ENCODE measurements around the gene TFPI2.
"Not testable (repeated sequence)": the region's sequence is repeated elsewhere in the genome, so short reads cannot be mapped to it uniquely, and the experiment has no call there.

Gene TFPI2, protein sequence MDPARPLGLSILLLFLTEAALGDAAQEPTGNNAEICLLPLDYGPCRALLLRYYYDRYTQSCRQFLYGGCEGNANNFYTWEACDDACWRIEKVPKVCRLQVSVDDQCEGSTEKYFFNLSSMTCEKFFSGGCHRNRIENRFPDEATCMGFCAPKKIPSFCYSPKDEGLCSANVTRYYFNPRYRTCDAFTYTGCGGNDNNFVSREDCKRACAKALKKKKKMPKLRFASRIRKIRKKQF

GRCh38 chr7:93890464-93891068, at the start of gene TFPI2:
TSS of gene TFPI2 (minus strand) at chr7:93890753. CDS start at chr7:93890678, 75 bp downstream.
- peak; percentile 63 for DNase-seq (ENCODE audit: low spot score)

DNA sequence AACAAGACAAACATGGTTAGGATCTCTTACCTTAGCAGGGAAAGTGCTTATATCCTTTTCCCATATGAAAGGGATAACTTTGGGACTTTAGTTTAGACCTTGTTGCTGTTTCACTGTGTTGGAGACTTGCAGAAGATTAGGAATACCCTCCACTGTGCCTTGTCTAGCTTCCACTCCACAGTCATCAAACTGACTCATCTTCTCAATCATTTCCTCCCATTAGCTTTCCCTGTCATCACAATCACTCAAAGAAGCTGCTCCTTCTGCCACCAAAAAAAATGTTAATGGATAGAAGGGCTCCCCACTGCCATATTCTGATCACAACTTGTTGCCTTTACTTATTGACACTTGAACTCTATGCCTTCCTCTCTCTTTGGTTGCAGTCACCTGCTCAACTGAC, 47.7 kb upstream of the TFPI2 start:
- DNase-seq (ENCODE audit: low spot score), result no peak

- no peak for DNase-seq (ENCODE audit: low spot score)
Observed at GRCh38 chr7:93937818-93938217, 47.3 kb upstream of the TFPI2 start.

GRCh38 chr7:93935102-93935501, 44.5 kb upstream of the TFPI2 start:
- no peak for DNase-seq (ENCODE audit: low spot score)

- DNase-seq (ENCODE audit: low spot score), result no peak
Observed at GRCh38 chr7:93933156-93933555, 42.6 kb upstream of the TFPI2 start.

DNA sequence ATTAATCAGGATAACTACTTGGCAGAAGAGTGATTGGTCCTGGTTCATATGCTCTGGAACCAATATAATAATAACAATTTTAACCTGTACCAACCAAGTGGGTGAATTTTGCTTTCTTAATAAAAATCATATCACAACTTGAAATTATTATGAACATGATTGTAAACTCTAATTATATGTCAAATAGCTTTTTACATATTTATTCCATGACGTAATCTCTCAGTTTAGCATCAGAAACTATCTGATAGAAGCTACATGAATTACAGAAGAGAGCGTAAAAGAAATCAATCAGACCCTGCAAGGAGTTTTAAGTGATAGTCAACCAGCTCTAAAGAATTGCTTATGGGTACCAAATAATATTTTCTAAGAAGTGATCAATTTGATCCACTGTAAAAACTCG, 41.1 kb upstream of the TFPI2 start:
- DNase-seq (ENCODE audit: low spot score), result no peak

DNA sequence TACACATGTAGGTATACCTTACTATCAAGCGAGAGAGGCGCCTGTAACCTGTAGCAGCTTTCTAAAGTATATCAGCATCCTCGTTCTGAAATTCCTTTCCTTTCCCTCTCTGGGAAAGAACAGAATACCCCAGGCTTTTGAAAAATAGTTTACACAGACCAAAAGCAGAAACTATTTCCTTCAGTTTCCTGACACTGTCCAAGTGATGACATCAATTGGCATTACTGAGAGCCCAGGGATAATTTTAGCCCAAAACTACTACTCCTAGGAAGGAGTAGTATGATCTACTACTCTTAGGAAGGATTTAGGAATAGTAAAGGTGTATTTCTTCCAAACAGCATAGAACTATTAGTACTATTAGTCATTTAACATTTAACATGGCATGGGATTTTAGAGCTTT, 37.0 kb upstream of the TFPI2 start:
- no peak for DNase-seq (ENCODE audit: low spot score)

DNA sequence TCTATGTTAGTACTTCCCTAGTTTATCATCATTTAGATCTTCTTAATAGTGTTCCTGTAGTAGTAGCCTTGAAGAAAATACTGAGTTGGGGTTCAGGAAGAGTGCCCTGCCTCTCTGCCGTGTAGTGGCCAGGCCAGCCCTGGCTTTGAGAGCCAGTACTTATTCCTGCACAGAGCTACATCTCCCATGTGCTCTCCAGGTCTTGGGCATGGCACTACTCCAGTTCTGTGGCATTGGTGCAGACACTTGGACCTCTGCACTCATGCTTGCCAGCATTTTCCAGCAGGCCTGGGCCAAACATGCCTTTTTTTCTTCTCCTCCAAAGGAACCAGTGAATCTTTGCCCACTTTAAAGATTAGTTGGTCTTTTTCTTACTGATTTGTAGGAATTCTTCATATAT, 36.2 kb upstream of the TFPI2 start:
- no peak for DNase-seq (ENCODE audit: low spot score)

GRCh38 chr7:93923942-93924341, 33.4 kb upstream of the TFPI2 start:
- DNase-seq (ENCODE audit: low spot score), result no peak

DNA sequence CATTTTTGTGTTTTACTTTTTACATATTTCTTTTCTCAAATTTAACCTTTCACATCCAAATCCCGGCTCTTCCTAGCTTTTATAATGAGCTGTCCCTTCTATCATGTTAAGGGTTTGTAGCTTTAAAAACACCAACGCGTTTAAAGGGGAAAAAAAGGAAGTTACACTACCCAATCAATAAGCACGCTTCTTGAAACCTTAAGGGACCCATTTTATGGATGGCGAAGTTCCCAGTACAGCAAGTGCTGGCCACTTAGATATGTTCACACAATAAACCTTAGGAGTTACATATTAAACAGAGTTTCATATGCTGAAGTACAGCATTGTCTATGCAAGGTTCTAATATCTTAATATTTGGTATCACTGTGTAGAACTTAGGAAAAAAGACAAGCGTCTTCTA, 32.7 kb upstream of the TFPI2 start:
- DNase-seq (ENCODE audit: low spot score), result no peak

GRCh38 chr7:93921607-93922566, 31.3 kb upstream of the TFPI2 start, which contains the start of gene GNG11:
TSS of gene GNG11 (plus strand) at chr7:93921735. CDS start at chr7:93922138, 403 bp downstream.
- peak; percentile 83 for DNase-seq (ENCODE audit: low spot score)

GRCh38 chr7:93921186-93921585, 30.6 kb upstream of the TFPI2 start:
- DNase-seq (ENCODE audit: low spot score), result no peak

DNA sequence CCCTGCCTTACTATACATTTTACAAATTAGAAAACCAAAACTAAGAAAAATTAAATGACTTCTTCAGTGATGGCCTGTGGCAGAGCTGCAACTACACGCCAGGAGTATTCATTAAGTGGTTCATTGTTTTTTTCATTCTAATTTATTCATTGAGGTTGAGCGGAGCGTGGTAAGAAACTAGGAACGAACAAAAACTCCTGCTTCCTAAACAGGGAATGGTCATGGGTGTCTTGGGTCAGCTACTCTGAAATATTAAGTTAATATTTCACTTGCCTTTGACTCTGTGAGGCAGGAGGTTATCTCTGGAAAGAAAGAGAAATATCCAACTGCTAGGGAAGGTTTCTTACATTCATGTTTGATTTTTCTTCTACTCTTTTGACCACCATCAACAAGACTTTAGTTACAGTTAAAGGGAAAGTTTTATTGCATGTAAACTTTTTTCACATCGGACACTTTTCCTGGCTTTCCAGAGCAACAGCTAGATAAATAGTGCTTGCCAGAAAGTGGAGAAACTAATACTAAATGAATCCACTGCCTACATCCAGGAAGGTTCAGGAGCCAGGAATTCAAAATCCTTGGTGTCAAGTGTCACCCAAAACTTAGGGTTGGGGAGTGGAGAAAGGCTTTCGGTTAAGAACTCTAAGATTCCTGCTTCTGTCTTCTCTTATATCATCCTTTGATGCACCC, 30.1 kb upstream of the TFPI2 start:
- no peak for DNase-seq (ENCODE audit: low spot score)

DNA sequence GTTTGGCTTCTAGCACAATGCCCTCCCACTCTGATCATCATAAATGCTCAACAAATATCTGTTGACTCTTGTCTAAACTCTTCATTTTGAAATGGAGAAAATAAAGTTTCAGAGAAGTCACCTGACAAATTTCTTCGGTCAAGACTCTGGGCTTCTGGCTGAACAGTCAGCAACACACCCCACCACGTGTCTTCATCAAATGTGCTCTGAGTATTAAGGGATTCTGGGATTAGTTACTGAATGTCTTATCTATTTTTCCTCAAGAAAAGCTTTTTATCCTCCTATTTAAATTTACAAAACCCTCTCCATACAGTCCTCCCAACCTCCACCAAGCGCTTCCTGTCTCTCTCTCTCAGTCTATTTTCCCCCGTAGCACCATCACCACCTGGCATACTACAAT, 25.8 kb upstream of the TFPI2 start:
- not testable (repeated sequence) for DNase-seq (ENCODE audit: low spot score)

DNA sequence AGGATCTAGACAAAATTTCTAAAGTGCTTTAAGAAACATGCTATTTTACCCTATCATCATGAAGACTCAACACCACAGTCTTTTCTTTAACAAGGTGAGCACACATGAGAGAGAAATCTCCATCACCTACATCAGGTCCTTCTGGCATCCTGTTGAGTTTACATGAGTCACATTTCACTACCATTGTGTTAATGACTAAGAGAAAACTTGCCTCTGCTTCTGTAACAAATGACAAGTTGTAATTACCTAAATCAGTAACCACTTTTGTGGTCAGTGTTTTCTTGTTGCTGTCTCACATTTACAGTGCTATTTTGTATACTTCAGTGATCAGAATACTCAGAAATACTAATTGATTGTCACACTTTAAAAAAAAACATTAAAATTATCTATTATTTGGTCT, 25.3 kb upstream of the TFPI2 start:
- not testable (repeated sequence) for DNase-seq (ENCODE audit: low spot score)

DNA sequence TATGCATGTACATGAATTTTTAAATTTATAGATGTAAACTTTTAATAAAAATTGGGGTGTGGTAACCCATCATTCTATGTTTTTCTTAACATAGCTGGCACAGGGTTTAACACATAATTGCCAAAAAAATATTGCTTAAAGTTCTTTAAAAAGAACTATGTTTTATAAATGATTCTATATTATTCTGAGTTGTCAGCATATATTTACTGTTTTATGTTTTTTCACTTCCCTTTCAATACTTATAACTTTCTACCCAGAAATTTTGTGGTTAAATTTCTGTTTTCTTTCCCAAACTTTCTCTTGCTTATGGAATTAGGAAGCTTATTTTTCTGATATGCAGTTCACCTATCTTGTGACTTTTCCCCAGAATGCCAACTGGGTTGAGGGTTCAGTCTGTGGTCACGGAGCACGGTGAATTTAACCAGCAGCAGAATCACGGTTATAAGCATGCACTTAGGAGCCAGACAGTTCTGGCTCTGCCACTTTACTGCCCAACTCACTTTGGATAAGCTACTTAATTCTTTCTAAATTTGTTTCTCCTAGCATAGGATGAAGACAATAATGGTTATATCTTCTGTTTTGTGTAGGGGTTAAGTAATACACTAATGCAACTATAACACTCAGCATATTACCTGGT, 24.8 kb upstream of the TFPI2 start:
- not testable (repeated sequence) for DNase-seq (ENCODE audit: low spot score)

- peak; percentile 9 for DNase-seq (ENCODE audit: low spot score)
Observed at GRCh38 chr7:93914581-93915066, 24.1 kb upstream of the TFPI2 start.

DNA sequence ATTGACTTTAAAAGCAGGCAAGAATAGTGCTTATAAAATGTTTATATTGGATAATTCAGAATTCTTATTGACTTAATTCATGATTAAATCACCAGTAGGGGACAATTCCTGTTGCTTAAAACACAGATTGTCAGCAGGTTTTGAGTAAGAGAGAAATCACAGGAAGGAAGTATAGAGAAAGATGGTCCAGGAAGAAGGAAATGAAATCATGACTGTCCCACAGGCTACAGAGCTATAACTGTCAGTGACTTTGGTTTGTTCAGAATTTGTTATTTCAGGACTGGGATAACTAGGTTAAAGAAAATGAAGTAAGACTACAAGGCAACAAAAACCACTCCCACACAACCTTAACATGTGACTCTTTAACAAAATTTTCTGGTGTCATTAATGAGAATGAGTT, 22.6 kb upstream of the TFPI2 start:
- DNase-seq (ENCODE audit: low spot score), result no peak

GRCh38 chr7:93911661-93912060, 21.1 kb upstream of the TFPI2 start:
- DNase-seq (ENCODE audit: low spot score), result not testable (repeated sequence)

- DNase-seq (ENCODE audit: low spot score), result not testable (repeated sequence)
Observed at GRCh38 chr7:93911242-93911641, 20.7 kb upstream of the TFPI2 start.

Data from AG20443 (cell line).